ENCODE data around the gene ADGRE1.

Gene ADGRE1

GRCh38 chr19:6851359-6851758 lies 36.0 kb upstream of the ADGRE1 start:
- TF ChIP-seq PATZ1 (CRISPR knock-in tag; IDR thresholded peaks at IDR 0.05; ENCODE audit: borderline replicate concordance) (no peak), PPARA (CRISPR knock-in tag; IDR thresholded peaks at IDR 0.05; ENCODE audit: borderline replicate concordance) (no peak), BACH2 (CRISPR knock-in tag; IDR thresholded peaks at IDR 0.05; ENCODE audit: borderline replicate concordance) (no peak), ZNF70 (CRISPR knock-in tag; IDR thresholded peaks at IDR 0.05) (no peak), TCF4 (CRISPR knock-in tag; IDR thresholded peaks at IDR 0.05; ENCODE audit: borderline replicate concordance) (no peak), ARNTL (CRISPR knock-in tag; IDR thresholded peaks at IDR 0.05; ENCODE audit: borderline replicate concordance, low read depth) (no peak), TSHZ2 (CRISPR knock-in tag; IDR thresholded peaks at IDR 0.05) (no peak), OSR1 (CRISPR knock-in tag; IDR thresholded peaks at IDR 0.05) (no peak), ZNF565 (CRISPR knock-in tag; conservative IDR thresholded peaks at IDR 0.05; ENCODE audit: low read depth) (no peak), ISL1 (CRISPR knock-in tag; IDR thresholded peaks at IDR 0.05) (no peak), ZFP3 (CRISPR knock-in tag; IDR thresholded peaks at IDR 0.05) (no peak), SNAI2 (CRISPR knock-in tag; IDR thresholded peaks at IDR 0.05) (no peak), RARB (CRISPR knock-in tag; IDR thresholded peaks at IDR 0.05) (no peak), GLIS3 (CRISPR knock-in tag; IDR thresholded peaks at IDR 0.05) (no peak)
- ATAC-seq: no peak

GRCh38 chr19:6852001-6852400 lies 35.4 kb upstream of the ADGRE1 start:
- TF ChIP-seq ZC3H10 (CRISPR knock-in tag; IDR thresholded peaks at IDR 0.05) (no peak), ARNTL (CRISPR knock-in tag; IDR thresholded peaks at IDR 0.05; ENCODE audit: borderline replicate concordance, low read depth) (no peak), ISL1 (CRISPR knock-in tag; IDR thresholded peaks at IDR 0.05) (no peak), BACH2 (CRISPR knock-in tag; IDR thresholded peaks at IDR 0.05; ENCODE audit: borderline replicate concordance) (no peak), PPARA (CRISPR knock-in tag; IDR thresholded peaks at IDR 0.05; ENCODE audit: borderline replicate concordance) (no peak), PATZ1 (CRISPR knock-in tag; IDR thresholded peaks at IDR 0.05; ENCODE audit: borderline replicate concordance) (no peak), POU6F1 (CRISPR knock-in tag; IDR thresholded peaks at IDR 0.05; ENCODE audit: borderline replicate concordance, low read depth) (no peak), ZFP30 (CRISPR knock-in tag; IDR thresholded peaks at IDR 0.05) (no peak), SNAI2 (CRISPR knock-in tag; IDR thresholded peaks at IDR 0.05) (no peak), TCF4 (CRISPR knock-in tag; IDR thresholded peaks at IDR 0.05; ENCODE audit: borderline replicate concordance) (no peak), GLIS3 (CRISPR knock-in tag; IDR thresholded peaks at IDR 0.05) (no peak), ZNF565 (CRISPR knock-in tag; conservative IDR thresholded peaks at IDR 0.05; ENCODE audit: low read depth) (no peak), ZNF70 (CRISPR knock-in tag; IDR thresholded peaks at IDR 0.05) (no peak), CSDC2 (CRISPR knock-in tag; IDR thresholded peaks at IDR 0.05) (no peak), TOX (CRISPR knock-in tag; IDR thresholded peaks at IDR 0.05; ENCODE audit: borderline replicate concordance) (no peak), OSR1 (CRISPR knock-in tag; IDR thresholded peaks at IDR 0.05) (no peak), CSRNP3 (CRISPR knock-in tag; IDR thresholded peaks at IDR 0.05) (no peak), RARB (CRISPR knock-in tag; IDR thresholded peaks at IDR 0.05) (no peak)
- no peak for ATAC-seq

Data from SK-N-SH treated with all-trans-retinoic acid at 6 μM for 48 hours (cell line).